HG02852 (cell line): ENCODE results near the gene TEKT4.
A peak's percentile ranks its signal among the peaks of the same experiment; 100 is the strongest.
"Not testable (repeated sequence)": the region's sequence is repeated elsewhere in the genome, so short reads cannot be mapped to it uniquely, and the experiment has no call there.

Experiments used
- ATAC-seq: cut with Tn5 transposase; IDR thresholded peaks from one replicate; pipeline ENCODE4 v1.9.1; 2021; ENCODE audit warnings: mild to moderate bottlenecking, moderate library complexity; ENCODE audit not compliant: unreplicated experiment

TEKT4 gene

GRCh38 chr2:94871226-94872087, at the start of gene TEKT4:
Gene TEKT4, plus strand, starts transcription at chr2:94871430. Its CDS starts 150 bp downstream, at chr2:94871580.
- ATAC-seq: no peak

DNA sequence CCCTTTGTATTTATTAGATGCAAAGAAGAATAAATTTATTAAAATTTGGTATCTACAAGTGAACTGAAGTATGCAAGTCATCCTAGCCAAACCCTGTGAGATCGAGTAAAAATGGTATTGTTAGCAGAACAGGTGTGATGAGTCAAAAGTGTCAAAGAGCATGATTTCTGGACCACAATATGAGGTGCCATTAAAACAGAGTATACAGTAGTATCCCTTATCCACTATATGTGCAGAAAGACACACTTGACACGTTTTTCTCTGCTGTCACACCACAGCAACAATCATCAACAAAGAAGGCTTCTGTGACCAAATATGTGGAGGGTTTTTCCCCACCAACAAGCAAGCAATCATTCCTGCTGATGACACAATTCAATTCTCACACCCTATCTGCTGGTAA, 32.0 kb upstream of the TEKT4 start:
- not testable (repeated sequence) for ATAC-seq

DNA sequence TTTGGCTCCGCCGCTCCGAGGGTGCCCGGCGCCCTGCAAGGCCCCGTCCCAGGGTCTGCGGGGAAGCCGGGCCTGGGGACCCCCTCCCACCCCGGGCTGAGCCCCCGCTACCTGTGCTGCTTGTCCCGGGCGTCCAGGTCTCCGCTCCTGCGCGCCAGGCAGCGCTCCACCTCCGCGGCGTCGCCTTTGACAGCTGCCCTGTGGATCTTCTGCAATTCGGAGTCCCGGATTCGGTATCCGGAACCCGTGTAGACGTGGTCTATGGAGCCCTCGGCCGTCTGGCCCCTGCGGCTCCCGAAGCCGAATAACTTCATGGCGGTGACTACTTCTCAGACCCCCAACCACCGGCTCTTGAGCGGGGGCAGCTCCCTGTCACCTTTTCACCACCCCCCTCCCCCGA, 14.4 kb upstream of the TEKT4 start:
- ATAC-seq: not testable (repeated sequence)

DNA sequence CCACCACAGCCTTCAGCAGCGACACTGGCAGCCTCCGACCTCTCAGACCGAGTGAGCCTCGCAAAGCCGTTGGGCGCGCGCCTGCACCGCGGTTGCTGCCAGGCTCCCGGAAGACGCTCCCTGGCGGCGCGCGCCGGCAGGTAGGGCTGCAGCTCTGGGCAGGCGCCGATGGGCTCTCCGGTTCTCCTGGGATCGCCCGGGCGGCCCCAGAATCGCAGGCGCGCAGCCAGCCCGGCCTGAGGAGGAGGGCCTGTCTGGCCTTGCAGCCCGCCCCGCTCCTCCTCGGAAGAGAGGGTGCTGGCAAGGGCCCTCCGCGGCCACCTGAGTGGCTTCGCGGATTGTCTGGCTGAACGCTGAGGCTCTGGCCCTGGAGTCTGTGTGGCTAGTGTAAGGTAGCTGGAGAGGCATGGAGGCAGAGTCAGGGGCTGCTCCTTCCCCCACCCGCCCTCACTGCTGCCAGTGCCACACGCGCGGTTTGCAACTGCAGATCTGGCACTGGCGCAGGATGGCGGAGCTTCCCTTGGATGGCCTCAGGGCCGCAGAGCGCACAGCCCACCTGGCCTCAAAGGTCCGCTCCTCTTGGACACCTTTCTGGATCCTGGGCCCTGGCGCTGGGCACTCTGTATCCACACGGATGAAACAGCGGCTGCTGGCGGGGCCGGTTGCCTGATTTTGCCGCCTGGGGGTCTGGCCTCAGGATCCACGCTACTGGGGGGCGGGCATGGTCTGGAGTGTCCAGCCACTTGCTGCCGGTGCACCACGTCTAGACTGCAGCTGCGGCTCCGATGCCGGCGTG, 13.7 kb upstream of the TEKT4 start:
- not testable (repeated sequence) for ATAC-seq

DNA sequence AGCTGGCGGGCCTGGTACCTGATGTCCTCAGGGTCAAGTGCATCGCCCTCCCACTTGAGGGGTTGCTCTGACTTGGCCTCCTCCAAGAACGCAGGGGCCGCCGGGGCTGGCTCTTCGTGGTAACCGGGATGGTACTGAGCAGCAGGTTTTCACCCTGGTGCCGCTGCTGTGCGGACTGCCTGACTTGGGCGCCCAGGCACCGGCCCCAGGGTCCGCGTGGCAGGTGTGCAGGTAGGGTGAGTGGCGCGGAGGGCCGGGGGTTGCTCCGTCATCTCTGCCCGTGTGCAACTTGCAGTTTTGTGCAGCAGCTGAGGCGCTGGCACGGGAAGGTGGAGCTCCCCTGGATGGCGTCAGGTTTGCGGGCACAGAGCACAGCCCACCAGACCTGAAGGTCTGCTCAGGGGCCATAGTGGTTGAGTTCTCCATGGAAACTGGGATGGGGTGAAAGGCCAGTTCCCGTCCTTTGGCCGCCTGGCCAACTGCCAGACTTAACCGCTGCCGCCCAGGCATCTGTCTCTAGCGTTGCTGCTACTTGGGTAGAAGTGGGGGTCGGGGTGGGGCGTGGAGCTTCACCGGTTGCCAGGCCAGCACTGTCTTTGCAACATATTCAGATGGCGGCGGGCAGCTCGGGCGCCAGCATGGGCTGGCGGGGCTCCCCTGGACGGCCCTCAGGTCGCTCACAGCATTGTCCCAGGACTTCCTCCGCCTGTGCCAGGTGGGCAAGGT, 12.9 kb upstream of the TEKT4 start:
- ATAC-seq: not testable (repeated sequence)

- ATAC-seq: no peak
These were observed 9.7 kb upstream of the TEKT4 start for GRCh38 chr2:94861308-94862152.

GRCh38 chr2:94862903-94863302, 8.3 kb upstream of the TEKT4 start:
- not testable (repeated sequence) for ATAC-seq

- ATAC-seq: no peak
These were observed 2.1 kb upstream of the TEKT4 start for GRCh38 chr2:94869131-94869530.

DNA sequence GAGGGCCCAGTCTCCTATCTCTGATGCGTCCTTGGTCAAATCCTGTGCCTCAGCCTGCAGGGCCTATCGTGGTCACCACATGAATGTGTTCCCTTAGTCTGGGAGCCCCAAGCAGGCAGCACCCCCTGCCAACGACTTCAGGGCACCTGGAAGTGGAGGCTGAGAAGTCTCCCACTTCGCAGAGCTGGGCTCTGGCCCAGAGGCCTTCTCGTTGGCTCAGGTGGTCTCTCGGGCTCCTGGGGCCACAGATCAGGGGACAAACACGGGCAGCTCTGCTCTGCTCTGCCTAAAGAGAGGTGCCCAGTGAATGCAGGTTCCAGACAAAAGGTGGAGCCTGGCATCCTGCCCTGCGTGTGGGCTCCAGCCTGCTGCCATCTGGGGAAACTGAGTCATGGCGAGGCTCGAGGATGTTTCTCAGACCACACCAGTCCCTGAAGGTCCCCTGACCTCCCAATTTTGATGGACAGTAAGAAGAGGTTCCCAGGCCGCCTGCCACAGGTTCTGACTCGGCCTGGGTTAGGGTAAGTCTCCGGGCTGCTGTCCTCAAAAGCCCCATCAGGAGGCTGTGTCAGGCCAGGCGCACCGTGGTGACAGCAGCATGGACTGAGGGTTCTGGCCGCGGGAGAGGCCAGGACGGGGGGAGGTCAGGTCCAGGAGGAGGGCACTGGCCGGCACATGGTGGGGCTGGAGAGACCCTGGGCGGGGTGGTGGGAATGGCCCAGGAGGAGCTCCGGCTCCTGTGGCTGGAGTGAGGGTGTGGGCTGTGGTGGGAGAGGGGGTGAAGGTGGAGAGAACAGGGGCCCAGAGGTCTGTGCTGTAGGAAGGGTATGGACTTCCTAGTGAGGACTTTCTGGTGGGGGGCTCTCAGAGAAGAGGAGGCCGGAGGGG, 1.4 kb upstream of the TEKT4 start:
- no peak for ATAC-seq

DNA sequence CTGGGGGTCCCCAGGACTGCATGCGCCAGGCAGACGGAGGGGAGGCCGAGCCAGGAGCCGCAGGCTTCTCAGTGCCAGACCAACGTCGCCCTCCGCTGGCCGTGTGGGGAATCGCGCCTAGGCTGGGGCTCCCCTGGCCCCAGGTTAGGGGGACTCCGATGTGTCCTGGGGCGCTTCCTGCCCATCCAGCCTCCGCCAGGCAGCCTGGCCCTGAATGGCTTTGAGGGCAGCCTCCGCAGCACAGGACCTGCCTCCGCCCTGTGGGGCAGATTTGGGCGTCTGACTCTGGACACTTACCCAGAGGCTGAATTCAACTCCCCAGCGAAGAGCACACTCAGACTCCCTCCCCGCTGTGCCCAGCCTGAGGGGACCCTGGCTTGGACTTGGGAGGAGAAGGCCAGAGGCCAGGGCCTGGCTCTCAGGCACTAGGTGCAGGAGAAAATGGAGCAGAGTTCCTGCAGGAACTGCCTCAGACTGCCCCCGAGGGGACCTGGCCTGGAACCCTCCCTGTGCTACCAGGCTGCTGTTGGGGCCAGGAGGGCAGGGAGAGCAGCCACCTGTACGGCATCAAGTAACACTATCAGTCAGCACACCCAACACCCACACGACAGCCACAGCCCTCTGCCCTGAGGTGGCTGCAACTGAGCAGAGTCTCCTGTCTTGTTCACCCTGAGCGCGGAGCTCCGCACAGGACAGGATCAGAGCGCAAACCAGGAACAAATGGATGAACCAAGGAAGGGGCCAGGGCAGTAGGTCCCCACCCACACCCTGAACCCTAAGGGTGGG, 597 bp upstream of the TEKT4 start:
- no peak for ATAC-seq

GRCh38 chr2:94872088-94872618, 923 bp downstream of the TEKT4 start:
- no peak for ATAC-seq

DNA sequence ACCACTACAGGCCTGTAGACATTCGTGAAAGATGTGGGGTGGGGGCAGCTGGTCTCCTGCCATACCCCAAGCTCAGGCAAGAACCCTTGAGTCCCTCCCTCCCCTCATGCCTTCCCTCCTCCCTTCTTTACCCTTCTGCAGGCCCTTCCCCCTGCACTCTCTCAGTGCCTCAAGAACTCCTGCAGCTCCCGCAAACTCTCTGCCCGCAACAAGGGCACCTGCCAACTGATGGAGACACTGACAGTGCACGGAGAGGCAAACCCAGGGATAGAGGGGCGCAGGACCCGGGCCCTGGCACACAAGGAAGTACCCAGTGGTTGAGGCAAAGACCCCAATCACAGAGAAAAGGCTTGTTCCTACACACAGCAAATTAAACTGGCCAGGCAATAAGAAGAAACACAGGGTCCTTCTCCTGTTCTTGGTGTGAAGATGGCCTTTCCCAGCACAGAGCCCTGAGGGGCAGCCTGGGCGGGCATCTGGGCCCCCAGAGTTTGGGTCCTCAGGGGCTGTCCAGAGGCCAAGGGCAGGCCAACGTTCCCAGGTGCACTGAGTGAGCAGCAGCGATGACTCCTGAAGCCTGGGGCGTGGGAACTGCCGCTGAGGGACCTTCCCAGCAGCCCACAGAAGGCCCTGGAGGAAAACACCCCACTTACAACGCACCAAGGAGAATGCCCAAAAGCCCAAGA, 1.6 kb downstream of the TEKT4 start:
- ATAC-seq: no peak

DNA sequence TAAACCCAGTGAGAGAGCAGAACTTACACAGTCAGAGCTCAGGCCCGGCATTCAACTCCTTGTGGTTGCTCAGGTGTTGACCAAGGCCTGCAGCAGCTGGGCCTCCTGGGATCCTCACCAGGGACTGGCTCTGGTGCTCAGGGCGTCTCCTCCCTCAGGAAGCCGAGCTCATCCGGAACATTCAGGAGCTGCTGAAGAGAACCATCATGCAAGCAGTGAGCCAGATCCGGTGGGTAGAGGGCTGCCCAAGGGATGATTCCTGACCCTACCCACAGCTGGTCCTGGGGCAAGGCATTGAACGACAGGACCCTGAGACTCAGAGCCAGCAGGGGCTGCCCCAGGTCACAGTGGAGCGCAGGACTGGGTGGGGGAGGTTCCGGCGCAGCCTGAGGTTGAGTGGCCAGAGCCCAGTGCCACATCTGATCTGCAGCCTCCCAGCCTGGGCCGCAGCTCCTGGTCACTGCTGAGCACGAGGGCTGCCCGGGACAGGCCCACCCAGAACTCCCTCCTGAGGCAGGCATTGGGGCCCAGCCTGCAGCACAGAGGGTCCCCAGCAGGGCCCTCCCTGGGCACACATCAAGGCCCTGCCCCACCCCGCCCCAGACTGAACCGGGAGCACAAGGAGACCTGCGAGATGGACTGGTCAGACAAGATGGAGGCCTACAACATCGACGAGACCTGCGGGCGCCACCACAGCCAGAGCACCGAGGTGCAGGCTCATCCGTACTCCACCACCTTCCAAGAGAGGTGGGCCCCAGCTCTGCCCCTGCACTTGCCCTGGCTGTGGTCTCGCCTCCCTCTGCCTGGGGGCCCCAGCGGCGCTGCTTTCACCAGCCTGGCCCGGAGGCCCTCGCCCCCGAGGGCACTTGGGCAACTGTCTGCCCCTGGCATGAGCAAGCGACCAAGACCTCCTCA, 2.4 kb downstream of the TEKT4 start:
- peak; percentile 11 for ATAC-seq

- peak; percentile 90 for ATAC-seq
These were observed 3.2 kb downstream of the TEKT4 start for GRCh38 chr2:94874277-94874997.

DNA sequence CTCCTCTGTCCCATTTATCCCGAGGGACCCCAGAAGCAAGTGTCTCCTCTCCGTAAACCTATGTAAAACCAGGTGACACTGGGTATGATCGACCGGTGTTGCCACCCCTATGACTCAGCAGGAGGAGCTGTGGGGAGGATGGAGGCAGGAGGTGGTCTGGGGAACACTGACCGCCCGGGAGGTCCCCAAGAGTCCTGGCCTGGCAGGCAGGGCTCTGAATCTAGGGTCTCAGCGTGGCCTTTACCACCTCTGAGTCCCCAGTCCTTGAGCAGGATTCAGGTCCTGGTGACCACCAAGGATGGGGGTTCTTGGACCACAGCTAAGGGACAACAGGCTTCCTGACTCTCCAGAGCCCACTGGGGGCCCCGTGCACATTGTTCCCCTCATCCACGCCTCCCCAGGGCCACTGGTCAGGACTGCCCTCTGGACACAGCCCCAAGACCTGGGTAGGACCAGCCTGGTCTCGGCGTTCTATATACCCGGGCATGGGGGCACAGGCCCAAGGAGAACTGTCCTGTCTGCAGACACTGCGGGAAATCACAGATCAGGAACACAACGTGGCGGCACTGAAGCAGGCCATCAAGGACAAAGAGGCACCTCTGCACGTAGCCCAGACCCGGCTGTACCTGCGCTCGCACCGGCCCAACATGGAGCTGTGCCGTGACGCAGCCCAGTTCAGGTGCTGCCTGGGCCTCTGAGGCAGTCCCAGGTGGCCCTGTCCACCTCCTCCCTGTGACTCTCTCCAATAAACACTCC, 4.0 kb downstream of the TEKT4 start:
- no peak for ATAC-seq
